GM19025 (cell line): Measurements from ENCODE around the gene GEN1.

ENCODE experiments used
- ATAC-seq: cut with Tn5 transposase; IDR thresholded peaks from one replicate; pipeline ENCODE4 v1.9.1; 2021; ENCODE audit warnings: mild to moderate bottlenecking, low read depth, moderate library complexity; ENCODE audit not compliant: unreplicated experiment

GEN1 gene

GRCh38 chr2:17752246-17752645 is 1.7 kb upstream of the GEN1 start:
- ATAC-seq, result no peak

DNA sequence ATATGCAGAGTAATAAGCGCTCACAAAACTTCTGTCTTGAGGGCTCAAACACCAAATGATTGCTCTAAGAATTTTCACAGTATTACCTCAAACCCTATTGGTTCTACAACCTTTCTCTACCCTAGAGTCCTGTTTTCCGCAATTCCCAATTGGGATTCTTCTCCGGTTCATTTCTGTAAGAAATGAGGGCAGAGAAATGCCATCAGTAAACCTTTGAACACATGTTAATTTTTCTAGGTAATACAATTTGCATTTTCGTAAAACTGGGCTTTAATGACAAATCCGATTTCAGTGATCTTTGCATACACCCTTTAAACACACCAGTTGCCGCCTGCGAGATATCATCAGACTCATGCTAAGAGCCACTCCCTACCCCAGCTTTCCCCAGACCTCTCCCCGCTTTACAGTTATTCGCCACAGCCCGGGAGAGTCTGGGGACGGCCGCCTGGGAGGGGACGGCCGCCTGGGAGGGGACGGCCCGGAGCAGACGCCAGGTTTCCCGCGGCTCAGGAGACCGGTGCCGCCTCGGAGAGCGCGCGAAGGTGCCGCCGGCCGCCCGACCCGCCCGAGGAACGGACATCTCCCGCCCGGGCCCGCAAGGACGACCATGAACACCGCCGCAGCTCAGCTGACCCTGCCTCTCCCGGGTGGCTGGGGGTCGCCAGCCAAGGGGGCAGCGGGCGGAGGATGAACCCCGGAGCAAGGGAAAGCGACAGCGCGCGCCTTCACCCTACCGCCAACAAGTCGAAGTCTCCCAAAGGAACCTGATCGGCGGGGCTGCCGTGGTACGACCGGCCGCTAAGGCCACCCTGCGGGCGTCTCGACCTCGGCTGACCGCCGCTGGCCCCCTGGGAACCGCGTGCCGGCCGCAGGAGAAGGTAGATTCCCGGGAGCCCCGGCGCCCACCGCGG is 791 bp upstream of the GEN1 start:
- peak; percentile 36 for ATAC-seq

DNA sequence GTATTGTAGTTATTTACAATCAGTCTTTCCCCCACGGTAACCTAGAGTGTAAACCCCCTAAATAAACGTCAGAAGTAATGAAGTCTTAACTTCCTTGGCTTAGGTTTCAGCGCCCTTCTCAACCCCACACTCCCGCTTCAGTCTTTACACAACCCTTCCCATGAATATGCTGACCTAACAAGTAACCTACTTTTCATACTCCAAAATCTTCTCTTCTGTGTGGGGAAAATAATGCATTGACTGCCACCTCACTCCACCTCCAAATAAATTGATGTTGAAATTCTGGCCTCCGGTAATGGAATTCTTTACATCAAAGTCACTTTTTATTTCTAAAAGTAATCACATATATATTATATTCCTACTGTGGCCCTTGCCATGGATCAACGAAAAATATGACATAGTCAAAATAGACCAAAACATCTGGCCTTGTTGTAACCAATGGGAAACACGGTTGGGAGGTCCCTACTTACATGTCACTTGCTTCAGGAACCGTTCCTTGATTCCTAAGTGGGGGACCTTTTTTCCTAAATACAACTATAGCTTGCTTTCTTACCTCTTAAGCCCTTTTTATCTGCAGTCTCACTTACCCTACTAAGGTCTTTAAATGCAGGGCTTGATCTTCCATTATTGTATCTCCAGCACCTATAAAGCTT is 961 bp downstream of the GEN1 start:
- no peak for ATAC-seq

- ATAC-seq, result no peak
Measured at GRCh38 chr2:17756668-17757067, 2.7 kb downstream of the GEN1 start.

- ATAC-seq, result no peak
Measured at GRCh38 chr2:17757321-17757720, 3.4 kb downstream of the GEN1 start.

- no peak for ATAC-seq
Measured at GRCh38 chr2:17758118-17758517, 4.2 kb downstream of the GEN1 start.

DNA sequence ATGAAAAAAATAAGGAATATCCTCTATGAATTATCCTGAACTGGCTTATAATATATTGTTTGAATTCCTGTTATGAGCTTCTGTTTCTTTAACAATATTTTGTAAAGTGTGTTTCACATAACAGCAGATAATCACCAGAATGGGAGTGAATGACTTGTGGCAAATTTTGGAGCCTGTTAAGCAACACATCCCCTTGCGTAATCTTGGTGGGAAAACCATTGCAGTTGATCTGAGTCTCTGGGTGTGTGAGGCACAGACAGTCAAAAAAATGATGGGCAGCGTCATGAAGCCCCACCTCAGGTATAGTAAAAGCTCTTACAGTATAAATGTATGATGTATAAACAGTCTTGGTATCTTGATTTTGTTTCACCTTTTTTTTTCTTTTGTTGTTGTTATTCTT is 5.9 kb downstream of the GEN1 start:
- ATAC-seq, result no peak

DNA sequence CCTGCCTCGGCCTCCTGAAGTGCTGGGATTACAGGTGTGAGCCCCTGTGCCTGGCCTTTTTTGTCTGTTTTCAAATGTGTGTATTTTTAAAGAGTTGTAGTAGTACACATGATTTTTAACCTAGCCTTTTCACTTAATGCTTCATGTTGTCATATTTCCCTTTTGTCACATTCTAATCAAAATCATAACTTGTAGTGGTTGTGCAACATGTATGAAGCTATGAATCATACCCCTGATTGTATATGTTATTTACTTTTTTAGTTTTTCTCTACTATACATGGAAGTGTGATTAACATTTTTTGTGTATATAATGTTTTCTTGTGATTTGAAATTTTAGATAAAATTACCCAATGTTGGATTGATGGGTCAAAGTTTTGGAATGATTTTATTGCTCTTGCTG is 8.5 kb downstream of the GEN1 start:
- no peak for ATAC-seq

- ATAC-seq, result no peak
Measured at GRCh38 chr2:17763641-17764333, 9.8 kb downstream of the GEN1 start.

DNA sequence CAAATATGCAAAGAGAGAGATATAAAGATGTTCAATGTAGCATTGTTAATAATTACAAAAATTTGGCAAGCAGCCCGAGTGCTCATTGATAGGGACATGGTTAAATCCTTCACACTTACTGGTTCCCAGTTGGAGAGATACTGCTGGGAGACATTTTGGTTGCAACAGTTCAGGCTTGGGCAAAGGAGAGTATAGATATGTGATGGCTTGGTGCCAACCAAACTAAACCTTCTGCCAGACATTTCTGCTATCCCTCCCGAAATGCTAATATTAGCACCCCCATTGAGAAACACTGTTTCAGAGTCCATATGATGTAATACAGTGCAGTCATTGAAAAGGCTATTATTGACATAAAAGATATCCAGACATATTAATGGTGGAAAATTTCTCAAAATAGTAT is 11.5 kb downstream of the GEN1 start:
- no peak for ATAC-seq

DNA sequence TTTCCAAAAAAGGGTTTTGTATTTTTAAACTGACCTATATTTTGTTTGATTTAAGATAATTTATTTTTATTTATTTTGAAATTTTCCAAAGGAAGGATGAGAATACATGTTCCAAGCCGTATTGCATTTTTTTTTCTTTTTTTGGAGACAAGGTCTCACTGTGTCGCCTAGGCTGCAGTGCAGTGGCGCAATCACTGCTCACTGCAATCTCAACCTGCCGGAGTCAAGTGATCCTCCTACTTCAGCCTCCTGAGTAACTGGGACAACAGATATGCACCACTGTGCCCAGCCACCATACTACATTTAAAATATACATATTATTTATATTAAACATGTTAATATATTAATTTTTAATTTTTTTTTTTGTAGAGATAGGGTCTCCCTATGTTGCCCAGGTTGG is 15.0 kb downstream of the GEN1 start:
- no peak for ATAC-seq

- ATAC-seq, result no peak
Measured at GRCh38 chr2:17771956-17772355, 18.0 kb downstream of the GEN1 start.

DNA sequence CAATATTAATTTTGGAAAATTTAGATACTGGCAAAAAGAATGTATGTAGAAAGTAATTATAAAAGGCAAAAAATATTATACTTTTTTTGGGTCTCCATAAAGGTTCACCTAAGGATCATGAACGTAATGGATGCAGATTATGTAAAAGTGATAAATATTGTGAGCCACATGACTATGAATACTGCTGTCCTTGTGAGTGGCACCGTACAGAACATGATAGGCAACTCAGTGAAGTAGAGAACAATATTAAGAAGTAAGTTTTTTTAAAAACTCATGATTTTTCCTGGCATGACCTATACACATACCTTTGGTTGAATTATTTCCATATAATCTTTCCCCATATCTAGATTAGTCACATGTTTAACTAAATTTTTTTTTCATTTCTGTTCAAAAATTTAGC is 18.6 kb downstream of the GEN1 start:
- ATAC-seq, result no peak

DNA sequence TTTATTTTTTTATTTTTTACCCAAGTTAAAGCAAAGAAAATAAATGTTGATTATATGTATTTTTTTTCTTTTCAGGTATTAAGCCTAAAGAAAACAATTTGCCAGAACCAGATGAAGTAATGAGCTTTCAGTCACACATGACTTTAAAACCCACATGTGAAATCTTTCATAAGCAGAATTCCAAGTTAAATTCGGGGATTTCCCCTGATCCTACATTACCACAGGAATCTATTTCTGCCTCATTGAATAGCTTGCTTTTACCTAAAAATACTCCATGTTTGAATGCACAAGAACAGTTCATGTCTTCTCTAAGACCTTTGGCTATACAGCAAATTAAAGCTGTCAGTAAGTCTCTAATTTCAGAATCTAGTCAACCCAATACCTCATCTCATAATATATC is 26.6 kb downstream of the GEN1 start:
- no peak for ATAC-seq

DNA sequence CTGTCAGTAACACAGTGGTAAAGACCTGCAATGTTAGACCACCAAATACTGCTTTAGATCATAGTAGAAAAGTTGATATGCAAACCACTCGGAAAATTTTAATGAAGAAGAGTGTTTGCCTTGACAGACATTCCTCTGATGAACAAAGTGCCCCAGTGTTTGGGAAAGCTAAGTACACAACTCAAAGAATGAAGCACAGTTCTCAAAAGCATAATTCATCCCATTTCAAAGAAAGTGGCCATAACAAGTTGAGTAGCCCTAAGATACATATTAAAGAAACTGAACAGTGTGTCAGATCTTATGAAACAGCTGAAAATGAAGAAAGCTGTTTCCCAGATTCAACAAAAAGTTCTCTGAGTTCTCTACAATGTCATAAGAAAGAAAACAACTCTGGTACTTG is 27.5 kb downstream of the GEN1 start:
- no peak for ATAC-seq

GRCh38 chr2:17786727-17787126 is 32.8 kb downstream of the GEN1 start:
- no peak for ATAC-seq

- ATAC-seq, result no peak
Measured at GRCh38 chr2:17788773-17789172, 34.8 kb downstream of the GEN1 start.

DNA sequence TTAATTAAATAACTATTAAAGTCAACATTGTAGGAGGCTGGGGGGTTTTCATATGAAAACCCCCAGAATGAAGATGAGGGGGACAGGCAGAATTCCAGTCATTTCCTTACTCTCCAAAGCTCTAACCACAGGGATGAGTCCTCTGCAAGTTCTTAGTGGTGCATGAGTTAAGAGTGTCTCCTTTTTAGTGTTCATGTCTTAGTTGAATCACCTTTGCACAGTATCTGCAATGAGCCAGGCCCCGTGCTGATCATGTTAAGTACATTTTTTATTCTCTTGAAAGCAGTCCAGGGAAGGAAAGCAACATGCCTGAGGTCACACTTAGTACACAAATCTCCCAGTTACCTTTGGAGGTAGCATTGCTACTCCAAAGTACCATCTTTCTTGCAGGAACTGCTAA is 36.6 kb downstream of the GEN1 start:
- ATAC-seq, result no peak

DNA sequence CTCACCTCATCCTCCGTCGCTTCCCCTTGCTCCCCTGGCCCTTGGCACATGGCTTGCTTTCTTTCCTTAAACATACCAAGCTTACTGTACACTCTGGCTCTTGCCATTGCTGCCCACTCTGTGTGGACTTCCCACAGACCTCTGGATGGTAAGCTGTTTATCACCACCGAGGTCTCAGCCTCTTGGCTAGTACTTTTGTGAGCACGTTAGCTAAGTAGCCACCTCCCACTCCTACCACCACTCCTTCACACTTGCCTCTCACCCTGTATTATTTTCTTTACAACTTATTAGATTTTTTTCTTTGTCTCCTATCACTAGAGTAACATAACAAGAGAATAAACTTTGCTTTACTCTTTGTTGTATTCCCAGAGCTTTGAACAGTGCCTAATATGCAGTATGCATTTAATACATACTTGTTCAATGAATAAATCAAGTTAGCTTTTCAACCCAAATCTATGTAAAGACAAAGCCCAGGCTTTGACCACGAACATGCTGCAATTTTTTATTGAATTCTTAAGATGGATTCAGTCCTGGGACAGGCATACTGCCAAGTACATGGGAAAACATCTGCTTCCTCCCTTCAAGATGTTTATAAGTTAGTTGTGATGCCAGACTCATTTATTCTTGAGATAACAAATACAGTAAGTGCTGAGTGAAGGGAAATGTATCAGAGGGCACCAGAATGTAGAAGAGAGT is 37.3 kb downstream of the GEN1 start:
- ATAC-seq, result no peak

DNA sequence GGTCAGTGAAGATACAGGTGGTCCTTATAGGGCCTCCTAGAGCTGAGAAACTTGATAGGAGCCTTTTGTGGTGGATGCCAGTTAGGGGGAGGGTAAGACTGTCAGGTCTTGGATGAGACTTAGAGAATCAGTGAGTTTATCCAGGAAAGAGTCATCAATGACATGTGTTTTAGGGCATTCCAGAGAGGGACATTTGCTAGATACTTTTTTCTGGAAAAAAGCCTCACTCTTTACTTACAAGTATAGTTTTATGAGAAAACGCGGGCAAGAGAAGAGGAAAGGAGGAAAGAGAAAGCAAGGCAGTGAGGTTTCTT is 37.8 kb downstream of the GEN1 start:
- no peak for ATAC-seq

GRCh38 chr2:17792515-17792914 is 38.6 kb downstream of the GEN1 start:
- no peak for ATAC-seq
